ENCODE data around the gene ADCY5.

ADCY5 gene

DNA sequence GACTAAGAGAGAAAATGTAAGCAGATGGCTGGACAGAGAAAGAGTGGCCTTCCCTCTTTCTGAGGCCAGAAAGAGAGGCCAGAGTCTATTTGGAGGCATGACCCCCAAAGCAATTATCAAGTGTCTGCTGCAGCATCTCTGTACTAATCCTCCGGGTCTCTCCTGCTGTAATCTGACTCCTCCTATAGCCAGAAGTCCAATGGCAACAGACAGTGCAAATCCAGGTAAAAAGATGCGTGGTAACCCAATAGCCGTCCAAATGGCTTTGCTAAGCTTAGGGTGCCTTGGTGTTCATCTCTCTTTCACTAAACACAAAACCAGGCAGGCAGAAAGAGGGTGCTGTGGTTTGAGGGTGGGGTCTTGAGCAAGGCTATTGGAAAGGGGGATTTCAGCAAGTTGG, 91.6 kb downstream of the ADCY5 start:
- FAIRE-seq, result no peak

GRCh38 chr3:123353850-123354233, 95.0 kb downstream of the ADCY5 start:
- FAIRE-seq, result no peak

GRCh38 chr3:123353227-123353849, 95.6 kb downstream of the ADCY5 start:
- no peak for FAIRE-seq

DNA sequence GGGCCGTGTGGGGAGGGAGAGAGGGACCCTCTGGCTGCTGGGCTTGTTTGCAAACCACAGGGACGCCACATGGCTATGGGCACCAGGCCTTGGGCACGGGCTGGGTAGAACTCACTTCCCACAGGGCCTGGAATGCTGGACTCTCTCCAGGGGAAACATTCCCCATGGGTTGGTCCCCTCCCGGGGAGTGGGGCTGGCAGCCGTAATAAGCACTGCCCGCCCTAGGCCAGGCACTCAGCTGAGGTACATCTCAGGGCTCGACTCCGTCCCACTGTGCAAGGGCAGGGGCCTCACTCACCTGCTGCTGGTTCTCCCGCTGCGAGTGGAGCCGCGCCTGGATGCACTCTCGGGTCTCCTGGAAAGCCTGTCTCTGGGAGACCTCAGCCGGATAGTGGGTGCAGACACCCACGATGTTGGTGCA, 96.7 kb downstream of the ADCY5 start:
- FAIRE-seq, result no peak

- no peak for FAIRE-seq
Measured at GRCh38 chr3:123351501-123351900, 97.4 kb downstream of the ADCY5 start.

DNA sequence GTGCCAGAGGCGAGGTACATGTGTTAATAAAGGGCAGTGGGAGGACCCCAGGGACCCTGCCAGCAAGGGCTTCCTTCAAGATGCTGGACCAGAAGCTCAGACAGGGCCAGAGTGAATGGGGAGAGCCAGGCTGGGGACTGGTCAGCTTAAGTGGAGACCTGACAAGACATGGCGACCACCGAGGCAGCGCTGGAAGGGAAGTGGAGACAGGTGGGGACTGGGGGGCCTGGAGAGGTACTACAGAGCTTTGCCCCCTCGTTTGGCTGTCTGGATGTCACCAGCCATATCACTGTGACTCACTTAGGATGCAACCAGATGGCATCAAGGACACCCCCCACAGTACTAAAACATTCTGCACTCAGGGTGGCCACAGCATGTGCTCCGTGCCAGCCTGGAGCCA, 97.9 kb downstream of the ADCY5 start:
- no peak for FAIRE-seq

DNA sequence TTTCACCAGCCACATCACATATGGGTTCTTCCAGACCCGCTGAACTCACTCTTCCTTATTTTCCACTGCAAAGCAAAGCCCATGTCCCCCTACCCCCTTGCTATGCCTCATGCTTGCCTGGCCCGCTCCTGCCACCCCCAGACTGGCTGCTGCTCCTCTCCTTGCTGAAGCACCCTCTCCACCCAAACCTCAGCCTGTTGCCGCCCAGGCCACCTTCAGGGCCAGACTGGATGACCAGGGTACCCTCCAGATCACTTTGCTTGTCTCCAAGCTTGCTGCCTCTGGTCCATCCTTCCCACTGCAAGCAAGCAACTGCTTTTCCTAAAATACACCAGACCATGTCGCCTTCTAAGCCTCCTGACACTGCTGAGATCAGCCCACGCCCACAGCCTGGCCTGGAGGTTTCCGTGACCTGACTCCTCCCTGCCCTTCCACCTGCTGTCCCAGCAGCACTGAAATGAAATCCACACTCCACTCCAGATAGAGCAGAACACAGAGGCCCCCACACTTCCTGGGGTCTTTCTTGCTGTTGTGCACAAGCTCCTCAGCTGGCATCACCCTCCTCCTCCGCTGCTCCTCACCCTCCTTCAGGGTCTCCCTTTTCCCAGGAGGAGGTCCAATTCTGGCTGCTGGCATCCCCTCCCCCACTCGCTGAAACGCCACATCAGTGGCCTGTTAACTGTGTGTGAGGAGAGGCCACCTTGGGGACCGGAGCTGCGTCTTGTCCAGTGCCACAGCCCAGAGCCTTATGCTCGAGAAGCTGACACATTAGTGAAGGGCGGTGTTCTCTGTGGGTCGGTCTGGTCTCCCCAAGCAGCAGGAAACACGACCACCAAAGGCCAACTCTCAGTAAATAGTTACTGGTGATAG, 99.1 kb downstream of the ADCY5 start:
- FAIRE-seq, result no peak

DNA sequence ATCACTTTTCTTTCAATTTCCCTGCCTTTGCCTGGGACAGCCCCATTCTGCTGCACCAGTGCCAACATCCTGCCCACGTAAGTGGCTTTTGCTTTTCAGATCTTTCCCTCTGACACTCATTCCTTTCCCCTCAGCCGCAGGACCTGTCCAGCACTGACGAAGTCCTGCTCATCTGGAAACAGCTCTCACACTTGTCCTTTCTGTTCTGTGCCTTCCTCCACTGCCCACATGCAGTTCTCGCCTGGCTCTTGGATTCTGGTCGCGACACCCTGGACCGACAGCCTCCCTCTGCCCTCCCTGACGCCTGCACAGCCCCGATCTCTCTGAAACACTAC, 99.7 kb downstream of the ADCY5 start:
- no peak for FAIRE-seq

- FAIRE-seq, result no peak
Measured at GRCh38 chr3:123348471-123349200, 100.3 kb downstream of the ADCY5 start.

- FAIRE-seq, result no peak
Measured at GRCh38 chr3:123347691-123348264, 101.1 kb downstream of the ADCY5 start.

DNA sequence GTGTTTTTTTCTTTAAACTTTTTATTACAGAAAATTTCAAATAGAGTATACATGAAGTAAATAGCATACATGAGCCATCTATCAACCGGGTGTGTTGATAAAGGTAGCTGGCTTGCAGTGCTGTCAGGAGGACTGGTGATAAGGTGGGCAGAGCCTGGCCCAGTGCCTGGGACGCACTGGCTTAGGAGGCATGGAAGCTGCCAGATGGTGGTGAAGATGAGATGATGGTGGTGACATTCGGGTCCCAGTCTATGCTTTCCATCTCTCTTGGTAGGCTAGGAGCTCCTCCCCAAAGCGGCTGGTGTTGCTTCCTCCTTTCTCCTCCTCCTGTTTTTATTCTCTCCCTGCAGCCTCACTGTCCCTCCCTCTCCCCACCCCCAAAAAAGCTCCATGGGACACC, 101.7 kb downstream of the ADCY5 start:
- no peak for FAIRE-seq

GRCh38 chr3:123346021-123346420, 102.9 kb downstream of the ADCY5 start:
- no peak for FAIRE-seq

DNA sequence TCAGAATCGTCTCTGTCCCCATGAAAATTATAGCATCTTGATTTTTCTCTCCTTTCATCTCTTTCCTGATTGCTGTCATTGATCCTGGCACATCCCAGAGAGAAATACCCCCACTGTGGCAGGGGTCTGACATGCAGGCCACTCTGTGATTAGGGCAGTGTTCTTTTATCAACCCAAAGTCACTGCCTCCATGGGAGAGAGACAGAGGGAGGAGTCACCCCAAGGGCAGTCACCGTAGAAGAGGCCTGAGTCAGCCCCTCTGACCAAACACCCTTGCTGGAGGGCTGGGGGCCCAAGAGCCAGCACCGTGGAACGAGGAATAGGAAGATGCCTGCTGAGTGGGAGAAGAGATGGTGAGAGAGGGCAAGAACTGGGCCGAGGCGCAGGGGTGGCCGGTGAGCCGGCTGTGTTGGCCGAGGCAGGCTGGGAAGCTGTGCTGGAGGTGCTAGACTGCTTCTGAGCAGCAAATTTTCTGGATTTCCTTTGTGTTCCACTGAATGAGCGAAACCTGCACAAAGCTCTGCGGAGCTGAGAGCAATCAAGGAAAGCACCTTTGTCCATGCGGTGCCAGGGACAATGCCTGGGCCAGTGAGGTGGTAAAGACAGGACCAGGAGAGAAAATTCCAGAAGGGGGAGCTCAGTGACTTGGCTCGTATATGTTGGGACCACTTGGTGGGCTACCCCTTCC, 103.8 kb downstream of the ADCY5 start:
- no peak for FAIRE-seq

- no peak for FAIRE-seq
Measured at GRCh38 chr3:123344175-123344906, 104.5 kb downstream of the ADCY5 start.

- no peak for FAIRE-seq
Measured at GRCh38 chr3:123343296-123344174, 105.4 kb downstream of the ADCY5 start.

- no peak for FAIRE-seq
Measured at GRCh38 chr3:123342631-123343080, 106.2 kb downstream of the ADCY5 start.

GRCh38 chr3:123341871-123342630, 106.8 kb downstream of the ADCY5 start:
- FAIRE-seq, result no peak

DNA sequence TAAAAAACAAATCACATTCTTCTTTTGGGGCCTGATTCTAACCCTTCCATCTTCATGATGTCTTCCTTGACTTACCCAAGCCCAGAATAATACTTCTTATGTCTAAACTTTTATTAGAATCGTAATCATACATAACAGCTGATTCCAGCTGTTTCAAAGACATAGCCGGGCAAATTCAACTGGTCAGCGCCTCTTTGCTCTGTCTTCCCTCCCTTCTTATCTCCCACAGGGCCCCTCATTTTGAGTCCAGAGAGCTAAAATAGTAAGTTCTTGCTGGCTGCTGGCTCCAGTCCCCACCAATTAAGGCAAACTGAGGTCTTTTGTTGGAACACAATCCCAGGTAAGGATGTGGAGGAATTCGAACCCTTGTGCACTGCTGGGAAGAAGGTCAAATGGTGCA, 108.6 kb downstream of the ADCY5 start:
- FAIRE-seq, result no peak

DNA sequence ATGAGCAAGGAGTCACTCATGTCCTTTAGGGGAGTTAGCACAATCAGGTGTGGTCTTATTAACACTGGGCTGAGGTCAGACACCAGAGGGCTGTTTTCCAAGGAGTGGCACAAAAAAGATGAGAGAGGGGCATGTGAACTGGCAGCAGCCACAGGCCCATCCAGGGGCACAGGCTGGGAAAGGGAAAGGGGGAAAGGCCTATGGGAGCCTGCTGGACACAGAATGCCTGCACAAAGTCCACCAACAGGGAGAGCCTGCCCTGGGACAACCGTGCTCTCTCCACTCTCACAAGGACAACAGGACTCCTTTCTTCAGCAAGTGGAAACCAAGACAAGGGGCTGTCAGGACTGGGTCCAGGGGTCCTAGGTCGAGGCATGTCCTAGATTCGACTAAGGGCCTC, 109.6 kb downstream of the ADCY5 start:
- no peak for FAIRE-seq

DNA sequence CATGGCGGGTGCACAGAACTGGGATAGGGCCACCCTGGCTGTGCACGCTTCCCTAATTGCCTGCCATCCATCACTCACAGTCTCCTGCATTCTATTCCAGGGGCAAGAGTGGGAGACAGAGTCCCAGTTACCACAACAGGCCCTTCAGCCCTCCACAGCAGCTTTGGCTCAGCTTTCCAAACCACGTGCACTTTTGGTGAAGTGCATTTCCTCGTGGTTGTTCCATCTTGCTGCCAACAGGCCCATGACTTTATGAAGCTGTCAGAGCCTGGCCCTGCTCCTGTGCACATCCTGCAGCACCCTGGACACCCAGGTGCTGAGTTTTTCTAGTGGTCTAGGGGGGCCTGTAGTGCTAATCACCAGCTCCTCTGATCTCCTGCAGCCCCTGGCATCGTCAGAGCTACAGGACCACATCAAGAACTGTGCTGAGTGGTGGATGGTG, 110.2 kb downstream of the ADCY5 start:
- no peak for FAIRE-seq
